ENCODE results near the gene P3R3URF.

Gene P3R3URF

DNA sequence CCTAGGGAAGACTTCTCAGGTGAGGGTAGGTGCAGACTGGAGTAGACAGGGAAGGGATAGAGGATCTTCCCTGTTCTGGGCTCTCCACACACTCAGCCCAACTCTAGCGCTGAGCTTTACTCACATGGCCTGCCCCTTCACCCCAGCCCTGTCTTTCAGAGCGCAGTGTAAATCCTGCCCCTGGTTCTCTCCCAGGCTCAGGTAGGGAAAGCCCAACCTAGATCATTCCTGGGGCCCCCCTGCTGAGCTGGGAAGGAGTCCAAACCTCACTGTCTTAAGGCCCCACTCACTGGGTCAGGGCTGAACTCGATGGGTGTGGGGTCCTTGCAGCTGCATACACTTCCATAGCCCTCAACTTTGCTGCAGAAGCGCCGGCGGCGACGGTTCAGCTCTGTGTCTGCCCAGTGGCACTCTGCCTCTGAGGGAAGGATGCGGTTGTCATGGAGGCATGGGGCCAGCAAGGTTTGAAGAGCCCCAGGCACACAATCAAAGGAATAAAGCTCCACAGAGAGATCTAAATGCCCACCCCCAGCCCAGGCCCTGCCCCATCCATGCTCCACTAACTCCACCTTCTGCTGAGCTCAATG lies 17.8 kb upstream of the P3R3URF start:
- DNase-seq = no peak

DNA sequence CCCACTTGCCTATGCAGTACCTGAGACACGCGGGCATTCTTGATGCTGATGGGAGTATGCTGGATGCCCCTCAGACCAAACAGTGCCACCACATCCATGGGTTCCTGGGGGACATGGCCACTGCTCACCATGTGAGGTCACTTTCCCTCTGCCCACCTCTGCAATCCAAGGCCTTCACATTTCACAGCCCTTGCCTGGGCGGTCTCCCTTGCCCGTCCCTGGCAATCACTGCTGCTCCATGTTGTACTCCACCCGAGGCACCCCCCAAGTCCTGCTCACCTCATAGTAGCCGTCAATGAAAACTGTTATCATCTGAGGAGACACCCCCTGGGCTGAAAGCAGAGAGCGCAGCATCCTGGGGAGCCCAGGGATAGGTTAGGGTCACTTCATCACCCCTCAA lies 17.0 kb upstream of the P3R3URF start:
- no peak for DNase-seq

DNA sequence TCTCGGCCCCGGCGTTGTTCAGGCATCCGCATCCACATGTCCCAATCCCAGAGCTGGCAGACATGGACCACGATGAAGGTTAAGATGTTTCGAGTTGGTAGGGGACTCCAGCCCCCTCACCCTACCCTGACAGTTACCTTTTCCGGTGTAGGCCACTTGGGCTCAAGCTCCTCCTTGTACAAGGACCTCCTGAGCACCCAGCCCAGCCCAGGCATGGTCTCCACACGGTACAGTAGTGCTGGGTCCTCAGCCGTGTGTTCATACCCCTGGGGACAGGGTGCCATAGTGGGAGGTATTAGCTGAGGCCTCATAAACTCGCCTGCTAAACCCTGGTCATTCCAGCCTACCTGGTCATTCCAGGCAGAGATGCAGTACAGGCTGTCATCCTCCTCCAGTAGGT lies 15.9 kb upstream of the P3R3URF start:
- DNase-seq = no peak

DNA sequence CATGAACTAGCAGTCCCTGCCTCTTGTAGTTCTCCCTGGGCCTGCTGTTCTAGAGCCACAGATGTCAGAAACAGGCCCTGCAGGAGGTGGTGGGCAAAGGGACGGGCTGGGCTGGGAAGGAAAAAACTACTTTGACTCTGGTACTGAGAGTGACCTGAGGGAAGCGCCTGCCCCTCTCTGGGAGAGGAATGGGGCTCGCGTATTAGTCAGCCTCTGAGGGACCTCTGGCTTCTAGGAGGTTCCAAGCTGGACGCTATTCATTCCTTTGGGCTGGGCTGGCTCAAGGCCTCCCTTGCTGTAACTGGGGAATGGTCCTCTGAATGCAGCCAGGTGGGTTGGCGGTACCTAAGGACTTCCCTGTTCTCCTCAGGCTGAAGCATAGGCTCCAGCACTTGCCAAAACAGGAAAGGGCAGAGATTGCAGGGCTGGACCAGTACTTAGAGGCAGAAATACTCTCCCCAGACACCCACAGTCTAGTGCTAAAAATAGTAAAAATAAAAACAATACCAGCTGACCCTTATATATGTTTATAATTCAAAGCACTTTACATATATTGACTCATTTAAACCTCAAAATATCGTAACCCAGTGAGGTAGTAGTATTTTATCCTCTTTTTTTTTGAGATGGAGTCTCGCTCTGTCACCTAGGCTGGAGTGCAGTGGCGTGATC lies 14.9 kb upstream of the P3R3URF start:
- no peak for DNase-seq

DNA sequence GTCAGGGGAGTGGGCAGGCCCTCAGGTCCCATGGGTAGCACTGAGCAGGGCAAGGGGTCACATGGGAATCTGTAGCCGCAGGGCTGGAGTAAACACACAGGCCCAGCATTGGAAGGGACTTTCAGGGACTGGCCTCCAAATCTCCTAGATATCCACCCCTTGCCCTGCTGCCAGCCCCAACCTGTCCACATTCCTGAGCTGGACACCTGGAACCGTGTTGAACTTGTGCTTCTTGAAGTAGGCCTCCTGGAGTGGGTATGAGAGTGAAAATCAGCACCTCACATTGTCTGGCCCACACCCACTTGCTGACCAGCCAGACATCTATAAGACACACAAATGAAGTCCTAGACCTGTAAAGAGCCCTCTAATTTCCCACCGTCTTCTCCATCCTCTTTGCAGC lies 14.3 kb upstream of the P3R3URF start:
- DNase-seq = no peak

DNA sequence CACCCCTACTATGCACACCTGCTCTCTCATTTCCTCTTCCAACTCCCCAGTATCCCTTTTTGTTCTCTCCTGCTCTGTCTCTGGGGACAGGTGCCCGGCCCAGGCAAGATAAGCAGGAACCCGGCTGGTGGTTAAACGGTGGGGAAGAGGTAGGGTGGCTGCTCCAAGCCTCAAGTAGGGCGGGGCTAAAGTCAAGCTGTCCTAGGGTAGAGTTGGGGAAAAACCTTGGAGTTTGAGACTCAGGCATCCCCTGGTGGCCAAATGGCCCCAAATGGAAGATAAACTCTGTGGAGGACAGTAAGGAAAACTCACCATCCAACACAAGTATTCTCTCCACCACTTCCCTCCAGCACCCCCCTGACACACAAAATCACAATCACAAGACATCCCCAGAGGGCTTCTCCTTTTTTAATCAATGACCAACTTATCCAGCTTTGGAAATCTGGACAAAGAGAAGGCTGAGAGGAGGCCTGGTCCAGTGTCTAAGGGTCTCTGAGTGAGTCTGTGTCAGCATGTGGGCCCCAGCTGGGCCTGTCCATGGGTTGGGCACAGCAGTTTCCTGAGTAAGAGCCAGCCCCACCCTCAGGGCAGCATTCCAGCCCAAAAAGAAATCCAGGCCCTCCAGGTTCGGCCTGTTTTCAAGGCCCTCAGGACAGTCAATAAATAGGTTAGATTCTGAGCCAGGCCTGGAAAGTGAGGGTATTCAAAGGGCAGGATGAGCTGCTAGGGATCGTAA lies 12.2 kb upstream of the P3R3URF start:
- no peak for DNase-seq

DNA sequence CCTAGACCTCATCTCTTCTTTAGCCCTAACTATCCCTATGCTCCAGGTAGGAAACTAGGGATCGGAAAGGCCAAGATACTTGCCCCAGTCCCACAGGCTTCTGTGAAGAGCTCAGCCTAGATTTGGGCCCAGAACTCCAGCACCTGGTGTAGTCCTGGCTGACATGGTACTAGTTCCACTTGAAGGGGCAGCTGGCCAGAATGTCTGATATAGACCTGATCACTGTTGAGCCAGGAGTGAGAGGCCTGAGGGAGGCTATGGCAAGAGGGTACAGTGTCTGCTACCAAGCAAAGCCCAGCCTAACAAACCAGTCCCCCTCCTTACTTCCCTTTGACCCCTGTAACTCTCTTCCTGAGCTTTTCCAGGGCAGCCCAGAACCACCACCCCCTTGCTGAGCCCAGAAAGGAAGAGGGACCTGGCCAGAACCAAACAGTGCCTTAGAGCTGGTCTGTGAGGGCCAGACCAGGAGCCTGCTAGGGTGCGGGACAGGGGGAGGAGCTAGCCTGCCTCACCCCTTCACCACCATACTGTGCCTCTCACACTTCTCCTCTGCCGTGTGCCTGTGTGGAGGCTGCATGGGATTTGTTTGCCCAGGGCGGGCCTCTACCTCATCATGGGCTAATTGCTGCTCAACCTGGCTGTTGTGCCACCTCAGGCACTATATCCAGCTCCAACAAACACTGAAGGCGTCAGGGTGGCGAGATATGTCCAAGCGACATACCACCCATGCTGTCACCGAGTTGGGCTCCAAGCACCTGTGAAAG lies 11.0 kb upstream of the P3R3URF start:
- DNase-seq = no peak

DNA sequence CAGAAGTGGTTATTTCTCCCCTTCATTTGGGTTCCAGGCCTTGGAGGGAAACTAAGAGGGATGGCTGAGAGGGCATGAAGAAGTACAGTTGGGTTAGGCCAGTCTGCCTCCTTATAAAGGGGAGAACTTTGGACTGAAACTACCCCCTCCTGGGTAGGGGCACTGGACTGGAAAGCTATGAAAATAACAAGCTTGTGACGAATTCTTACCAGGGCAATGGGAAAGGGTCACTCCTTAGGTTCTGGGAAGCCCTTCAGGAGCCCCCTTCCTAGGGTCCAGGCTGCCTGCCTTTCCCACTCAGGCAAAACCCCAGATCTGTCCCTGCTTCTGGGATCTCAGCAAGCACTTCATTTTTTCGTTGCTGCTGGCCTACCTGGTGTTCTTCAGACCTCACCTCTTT lies 9.8 kb upstream of the P3R3URF start:
- DNase-seq = no peak

DNA sequence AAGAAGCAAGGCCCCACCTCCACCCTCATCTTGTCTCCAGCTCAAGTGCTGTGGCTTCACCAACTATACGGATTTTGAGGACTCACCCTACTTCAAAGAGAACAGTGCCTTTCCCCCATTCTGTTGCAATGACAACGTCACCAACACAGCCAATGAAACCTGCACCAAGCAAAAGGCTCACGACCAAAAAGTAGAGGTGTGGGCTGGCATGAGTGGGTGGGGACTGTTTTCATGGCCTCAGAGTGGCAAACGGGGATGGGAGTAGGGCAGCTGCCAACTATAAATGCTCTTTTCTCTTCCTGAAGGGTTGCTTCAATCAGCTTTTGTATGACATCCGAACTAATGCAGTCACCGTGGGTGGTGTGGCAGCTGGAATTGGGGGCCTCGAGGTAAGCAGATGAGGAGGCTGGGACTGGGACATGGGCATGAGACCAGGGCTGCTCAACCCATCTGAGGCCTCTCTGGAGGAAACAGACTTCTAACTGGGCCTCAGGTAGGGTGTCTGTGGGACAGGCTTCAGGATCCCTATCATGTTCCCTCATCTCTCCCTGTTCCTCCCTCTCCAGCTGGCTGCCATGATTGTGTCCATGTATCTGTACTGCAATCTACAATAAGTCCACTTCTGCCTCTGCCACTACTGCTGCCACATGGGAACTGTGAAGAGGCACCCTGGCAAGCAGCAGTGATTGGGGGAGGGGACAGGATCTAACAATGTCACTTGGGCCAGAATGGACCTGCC lies 8.8 kb upstream of the P3R3URF start:
- peak; percentile 81 for DNase-seq

DNA sequence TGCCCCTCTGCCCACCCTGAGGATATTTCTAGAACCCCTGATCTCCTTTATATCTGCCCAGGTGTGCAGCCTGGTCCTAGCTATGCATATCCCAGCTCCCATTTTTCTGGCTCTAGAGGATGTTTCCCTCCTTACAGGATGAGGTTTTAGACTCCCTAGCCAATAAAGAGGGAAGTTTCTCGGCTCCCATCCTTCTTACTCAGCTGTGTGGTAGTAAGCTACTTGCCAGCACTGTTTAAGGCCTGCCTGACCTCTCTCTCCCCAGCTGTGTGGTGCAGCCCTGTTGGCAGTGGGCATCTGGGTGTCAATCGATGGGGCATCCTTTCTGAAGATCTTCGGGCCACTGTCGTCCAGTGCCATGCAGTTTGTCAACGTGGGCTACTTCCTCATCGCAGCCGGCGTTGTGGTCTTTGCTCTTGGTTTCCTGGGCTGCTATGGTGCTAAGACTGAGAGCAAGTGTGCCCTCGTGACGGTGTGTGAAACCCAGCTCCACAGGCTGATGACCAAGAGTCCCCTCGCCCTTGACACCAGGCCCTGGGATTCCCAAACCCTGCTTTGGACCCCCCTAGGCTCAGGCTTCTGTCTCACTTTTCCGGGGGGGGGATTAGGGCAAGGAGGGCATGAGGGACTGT lies 7.8 kb upstream of the P3R3URF start:
- no peak for DNase-seq

DNA sequence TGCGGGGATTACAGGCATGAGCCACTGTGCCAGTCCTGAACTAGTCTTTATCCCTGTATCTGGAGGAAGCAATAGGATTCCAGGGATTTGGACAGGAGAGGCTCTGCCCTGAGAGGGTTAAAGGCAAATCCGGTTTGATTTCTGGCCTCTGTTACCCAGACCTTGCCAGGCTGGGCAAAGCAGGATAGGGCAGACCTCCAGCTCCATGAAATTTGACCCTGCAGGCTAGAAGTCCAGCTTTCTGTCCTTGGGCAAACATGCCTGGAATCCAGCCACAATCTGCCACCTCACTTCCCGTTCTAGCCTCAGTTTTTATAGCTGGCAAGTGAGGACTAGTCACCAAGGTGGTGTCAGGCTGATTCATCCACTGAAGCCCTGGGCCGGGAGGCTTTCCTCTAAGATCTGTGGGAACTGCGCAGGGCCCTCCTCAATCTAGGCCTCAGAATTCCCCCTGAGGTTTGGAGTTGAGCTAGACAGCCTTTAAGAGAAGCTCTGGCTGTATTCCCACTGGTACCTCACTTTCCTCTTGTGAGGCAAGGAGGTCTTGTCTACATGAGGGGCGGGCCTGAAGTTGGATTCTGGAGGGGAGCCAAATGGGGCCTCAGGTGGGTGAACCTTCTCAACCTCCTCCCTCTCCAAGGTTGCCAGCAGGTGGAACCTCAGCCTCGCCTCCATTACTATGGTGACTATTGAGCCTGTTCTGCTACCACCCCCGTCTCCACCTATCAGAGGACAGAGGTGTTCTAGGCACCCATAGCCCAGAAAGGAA lies 7.0 kb upstream of the P3R3URF start:
- no peak for DNase-seq

DNA sequence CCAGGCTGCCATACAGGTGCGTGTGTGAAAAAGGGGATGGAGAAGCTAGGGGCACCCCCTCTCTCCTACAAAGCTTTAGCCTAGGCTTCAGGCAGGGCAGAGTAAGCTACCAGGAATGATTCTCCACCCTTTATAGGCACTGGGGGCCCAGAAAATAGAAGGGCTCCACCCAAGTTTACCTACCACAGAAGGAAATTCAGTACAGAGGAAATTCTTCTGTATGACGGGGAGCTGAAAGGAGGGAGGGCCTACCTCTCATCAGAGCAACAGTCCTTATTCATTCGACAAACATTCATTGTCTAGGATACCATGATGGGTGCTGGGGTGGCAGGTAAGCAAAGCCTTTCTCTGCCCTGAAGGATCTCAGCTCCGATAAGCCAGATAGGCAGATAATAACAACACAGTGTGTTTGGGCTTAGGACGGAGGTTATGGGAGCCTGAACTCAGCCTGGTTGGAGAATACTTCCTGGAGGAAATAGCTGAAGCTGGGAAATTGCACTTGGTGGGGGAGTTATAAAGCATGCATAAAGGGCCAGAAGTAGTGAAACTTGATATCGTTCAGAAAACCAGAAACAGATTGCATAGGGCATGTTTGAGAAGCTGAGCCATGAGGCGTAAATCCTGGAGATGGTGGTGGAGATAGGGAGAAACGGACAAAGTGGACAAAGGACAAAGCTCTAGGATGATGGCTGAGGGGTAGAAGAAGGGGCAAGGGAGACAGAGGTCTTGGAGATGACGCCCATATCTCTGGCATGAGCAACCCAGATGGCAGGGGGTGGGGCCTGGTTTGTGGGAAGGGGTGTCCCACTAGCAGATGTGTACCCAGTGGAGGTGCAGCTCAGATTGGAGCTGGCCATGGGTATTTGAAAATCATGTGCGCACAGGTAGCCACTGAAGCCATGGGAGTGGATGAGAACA lies 5.3 kb upstream of the P3R3URF start:
- no peak for DNase-seq

DNA sequence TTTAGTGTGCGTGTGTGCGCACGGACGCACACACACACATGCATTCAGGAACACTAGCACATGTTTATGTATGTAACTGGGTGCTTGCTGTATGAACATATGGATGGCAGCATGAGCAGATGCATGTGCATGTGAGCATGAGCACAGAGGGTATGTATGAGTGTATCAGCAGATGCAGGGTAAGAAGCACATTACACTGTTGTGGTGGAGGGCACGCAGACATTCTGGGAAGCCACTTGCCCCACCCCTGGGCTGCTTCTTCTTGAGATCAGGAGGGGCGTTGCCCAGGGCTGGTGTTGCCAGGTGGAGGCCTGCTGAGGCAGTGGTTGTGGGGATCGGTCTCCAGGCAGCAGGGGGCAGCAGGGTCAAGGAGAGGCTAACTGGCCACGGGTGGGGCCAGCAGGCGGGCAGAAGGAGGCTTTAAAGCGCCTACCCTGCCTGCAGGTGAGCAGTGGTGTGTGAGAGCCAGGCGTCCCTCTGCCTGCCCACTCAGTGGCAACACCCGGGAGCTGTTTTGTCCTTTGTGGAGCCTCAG lies 3.9 kb upstream of the P3R3URF start:
- no peak for DNase-seq

DNA sequence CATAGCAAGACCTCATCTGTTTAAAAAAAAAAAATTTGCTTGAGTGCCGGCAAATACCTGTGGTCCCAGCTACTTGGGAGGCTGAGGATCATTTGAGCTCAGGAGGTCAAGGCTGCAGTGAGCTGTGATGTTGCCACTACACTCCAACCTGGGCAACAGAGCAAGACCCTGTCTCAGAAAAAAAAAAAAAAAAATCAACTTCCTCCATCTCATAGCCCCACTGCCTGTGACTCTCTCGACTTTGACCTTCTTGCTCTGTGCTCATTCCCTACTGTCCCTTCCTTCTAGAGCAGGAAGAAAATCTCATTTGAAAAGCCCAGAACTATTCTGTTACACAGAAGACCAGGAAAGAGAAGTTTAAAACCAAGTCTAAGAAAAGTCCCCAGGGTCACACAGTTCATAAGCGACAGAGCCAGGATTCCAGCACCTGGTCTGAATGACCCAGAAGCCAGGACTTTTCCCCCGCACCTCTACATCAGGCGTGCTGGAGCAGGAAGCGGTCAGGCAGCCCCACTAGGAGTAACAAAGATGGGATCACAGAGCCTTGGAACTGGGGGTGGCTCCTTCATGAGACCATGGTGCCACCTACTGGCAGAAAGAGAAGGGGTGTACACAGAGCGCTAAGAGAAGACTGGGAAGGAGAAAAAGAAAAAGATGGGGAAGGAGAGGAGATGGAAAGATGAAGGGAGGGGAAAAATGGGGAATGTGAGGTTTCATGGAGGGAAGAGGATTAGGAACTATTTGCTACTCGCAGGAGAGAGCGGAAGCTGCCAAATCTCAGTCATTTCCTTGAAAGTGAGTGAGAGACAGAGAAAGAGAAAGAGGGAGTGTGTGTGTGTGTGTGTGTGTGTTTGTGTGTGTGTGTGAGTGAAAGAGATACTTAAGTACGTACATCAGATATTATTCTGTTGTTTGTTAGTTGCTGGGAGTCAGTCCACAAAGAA lies 3.1 kb upstream of the P3R3URF start:
- DNase-seq = peak; percentile 73

DNA sequence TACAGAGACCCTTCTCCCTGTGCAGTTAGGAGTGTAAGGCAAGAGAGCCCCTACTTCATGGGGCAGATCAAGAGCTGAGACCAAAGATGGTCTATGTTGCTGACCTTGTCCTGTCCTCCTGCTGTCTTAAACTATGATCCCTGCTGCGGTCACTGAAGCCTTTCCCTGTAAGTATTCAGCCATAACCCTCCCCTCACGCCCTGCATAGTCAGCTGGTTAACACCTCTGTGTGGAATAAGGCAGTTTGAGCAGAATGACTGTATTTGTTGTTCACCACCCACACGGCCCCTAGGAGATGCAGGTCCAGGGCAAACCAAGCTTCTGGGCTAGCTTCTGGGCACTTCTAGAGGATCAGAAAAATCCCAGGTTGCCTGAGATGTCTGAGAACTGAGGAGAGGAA lies 1.0 kb downstream of the P3R3URF start:
- DNase-seq = no peak

DNA sequence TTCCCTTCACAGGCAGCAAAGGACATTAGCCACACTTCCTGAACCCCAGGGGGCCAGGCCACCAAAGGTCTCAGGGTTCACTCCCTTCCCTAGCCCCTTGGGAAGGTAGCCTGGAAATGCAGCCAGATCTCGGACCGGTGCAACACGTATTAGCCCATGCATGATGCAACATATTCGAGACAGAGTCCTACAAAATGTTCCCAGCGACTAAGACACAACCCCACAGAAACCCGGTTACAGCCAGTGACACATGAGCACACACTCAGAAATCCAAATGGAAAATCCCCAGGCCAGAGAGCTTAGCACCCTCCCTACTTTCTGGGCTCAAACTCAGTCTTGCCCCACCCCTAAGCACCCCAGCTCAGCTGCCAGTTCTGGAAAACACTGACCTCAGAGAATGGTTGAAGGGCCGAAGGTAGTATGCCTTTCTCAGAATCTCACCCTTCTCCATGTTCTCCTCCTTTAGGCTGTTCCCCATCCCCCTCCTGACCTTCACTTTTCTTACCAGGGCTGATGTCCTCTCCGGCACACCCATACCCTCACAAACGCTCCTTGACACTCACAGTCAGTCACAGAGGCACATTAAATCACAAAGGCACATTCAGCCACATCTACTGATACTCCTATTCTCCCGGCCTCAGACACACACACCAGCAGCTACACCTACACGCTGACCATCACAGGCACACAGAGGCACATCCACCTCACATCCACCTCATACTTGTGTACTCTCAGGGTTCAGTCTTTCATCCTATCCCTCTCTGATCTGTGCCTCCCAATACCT lies 1.6 kb downstream of the P3R3URF start, which contains the start of gene TSPAN1:
Gene TSPAN1 (plus strand): TSS at position 640 of the 784 bp plus-strand sequence. CDS start 6,021 bp downstream, outside the sequence.
- DNase-seq = no peak

DNA sequence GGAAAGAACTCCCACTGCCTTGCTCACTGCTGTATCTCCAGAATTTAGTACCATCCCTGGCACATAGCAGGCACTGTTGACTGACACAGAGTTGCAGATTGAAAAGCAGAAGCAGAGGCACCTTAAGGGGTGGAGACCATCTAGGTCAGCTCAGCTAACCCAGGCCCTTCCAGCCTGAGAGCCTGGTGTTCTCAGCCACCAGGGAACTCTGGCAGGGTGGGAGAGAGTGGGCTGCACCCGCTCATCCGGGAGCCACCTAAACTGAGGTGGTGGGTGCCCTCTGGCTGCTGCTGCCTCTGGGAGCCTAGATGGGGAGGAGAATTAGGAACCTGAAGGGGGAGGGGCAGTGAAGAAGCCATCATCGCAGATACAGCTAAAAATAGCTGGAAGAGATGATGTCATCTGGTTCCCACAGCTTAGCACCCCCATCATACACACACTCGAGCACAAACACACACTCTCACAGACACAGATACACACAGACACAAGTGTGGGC lies 2.9 kb downstream of the P3R3URF start:
- no peak for DNase-seq

DNA sequence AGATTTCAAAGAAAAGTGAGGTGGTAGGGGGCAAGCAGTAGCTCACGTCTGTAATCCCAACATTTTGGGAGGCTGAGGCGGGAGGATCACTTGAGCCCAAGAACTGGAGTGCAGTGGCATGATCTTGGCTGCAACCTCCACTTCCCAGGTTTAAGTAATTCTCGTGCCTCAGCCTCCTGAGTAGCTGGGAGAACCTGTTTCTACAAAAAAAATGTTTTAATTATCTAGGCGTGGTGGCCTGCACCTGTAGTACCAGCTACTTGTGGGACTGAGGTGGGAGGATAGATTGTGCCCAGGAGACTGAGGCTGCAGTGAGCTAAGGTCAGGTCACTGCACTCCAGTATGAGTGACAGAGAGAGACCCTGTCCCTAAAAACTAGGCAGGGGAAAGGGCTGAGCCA lies 4.0 kb downstream of the P3R3URF start:
- no peak for DNase-seq
